Prostate gland (tissue), 2 donors: ENCODE measurements around the gene GRHL1.

ENCODE experiments used
- CTCF ChIP-seq, 4 experiments: fragments of 200-600 bp in 2 of 4; fragments of 450-650 bp in 2 of 4; sonication (generic) in 2 of 4; IDR thresholded peaks; 1 replicate in 3 of 4; 2 replicates in 1 of 4; pipeline ENCODE4 v1.5.1; 2016 to 2019; ENCODE audit warnings: antibody characterized with exemption in 4 of 4, mild to moderate bottlenecking in 2 of 4, moderate library complexity in 2 of 4
- POLR2A ChIP-seq: fragments of 450-650 bp; IDR thresholded peaks from one replicate; pipeline ENCODE4 v1.6.1; 2016; ENCODE audit warnings: antibody characterized with exemption, mild to moderate bottlenecking
- POLR2AphosphoS5 ChIP-seq: sonication (generic); formaldehyde crosslinking; IDR thresholded peaks from one replicate; pipeline ENCODE4 v1.6.1; 2017; ENCODE audit warnings: antibody characterized with exemption

DNA sequence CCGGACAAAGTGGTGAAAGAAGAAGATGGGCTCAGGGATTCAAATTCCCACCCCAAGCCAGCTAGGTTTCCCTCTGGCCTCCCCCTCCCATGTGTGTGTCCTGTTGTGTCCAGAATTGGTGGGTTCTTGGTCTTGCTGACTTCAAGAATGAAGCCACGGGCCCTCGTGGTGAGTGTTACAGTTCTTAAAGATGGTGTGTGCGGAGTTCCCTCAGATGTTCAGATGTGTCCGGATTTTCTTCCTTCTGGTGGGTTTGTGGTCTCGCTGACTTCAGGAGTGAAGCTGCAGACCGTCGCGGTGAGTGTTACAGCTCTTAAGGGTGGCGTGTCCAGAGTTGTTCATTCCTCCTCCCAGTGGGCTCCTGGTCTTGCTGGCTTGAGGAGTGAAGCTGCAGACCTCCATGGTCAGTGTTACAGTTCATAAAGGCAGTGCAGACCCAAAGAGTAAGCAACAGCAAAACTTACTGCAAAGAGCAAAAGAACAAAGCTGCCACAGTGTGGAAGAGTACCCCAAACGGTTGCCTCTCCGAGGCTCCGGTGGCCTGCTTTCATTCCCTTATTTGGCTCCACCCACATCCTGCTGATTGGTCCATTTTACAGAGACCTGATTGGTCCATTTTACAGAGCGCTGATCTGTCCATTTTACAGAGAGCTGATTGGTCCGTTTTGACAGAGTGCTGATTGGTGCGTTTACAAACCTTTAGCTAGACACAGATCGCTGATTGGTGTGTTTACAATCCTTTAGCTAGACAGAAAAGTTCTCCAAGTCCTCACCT is 54.2 kb downstream of the GRHL1 start:
- TF ChIP-seq POLR2A = no peak
- TF ChIP-seq CTCF (IDR thresholded peaks at IDR 0.05) = no peak
- no peak for TF ChIP-seq POLR2AphosphoS5
